Smooth muscle cell (in vitro differentiated cells): Measurements from ENCODE around the gene XXYLT1. TPM values are rescaled to one million over a fixed set of nuclear protein-coding genes. Genes with fewer than 3 reads are reported as not detected.

ENCODE experiments used
- DNase-seq: peaks from one replicate; lab custom pipeline; 2025; ENCODE audit not compliant: unreplicated experiment; lab: John Stamatoyannopoulos, UW
- H2AFZ ChIP-seq: fragments of 200-600 bp; sonication (generic); 2 replicates; pipeline ENCODE4 v1.6.0; 2016; ENCODE audit warnings: antibody characterized with exemption, low read depth, mild to moderate bottlenecking
- H3F3A ChIP-seq: fragments of 200-600 bp; sonication (generic); 2 replicates; pipeline ENCODE4 v1.6.0; 2017; ENCODE audit warnings: antibody characterized with exemption, low read depth
- H3K27ac ChIP-seq: fragments of 200-600 bp; sonication (generic); 2 replicates; pipeline ENCODE4 v1.5.1; 2016; ENCODE audit warnings: low read depth, mild to moderate bottlenecking
- H3K27me3 ChIP-seq: fragments of 200-600 bp; sonication (generic); 2 replicates; pipeline ENCODE4 v1.6.1; 2016; ENCODE audit warnings: low read depth, mild to moderate bottlenecking
- H3K36me3 ChIP-seq: fragments of 200-600 bp; sonication (generic); 2 replicates; pipeline ENCODE4 v1.5.1; 2016; ENCODE audit warnings: low read depth
- H3K4me1 ChIP-seq: fragments of 200-600 bp; sonication (generic); 2 replicates; pipeline ENCODE4 v1.5.1; 2016; ENCODE audit warnings: low read depth
- H3K4me2 ChIP-seq: fragments of 200-600 bp; sonication (generic); 2 replicates; pipeline ENCODE4 v1.6.0; 2016; ENCODE audit warnings: mild to moderate bottlenecking
- H3K4me3 ChIP-seq: fragments of 200-600 bp; sonication (generic); 2 replicates; pipeline ENCODE4 v1.5.1; 2016; ENCODE audit warnings: mild to moderate bottlenecking
- H3K79me2 ChIP-seq: fragments of 200-600 bp; sonication (generic); 2 replicates; pipeline ENCODE4 v1.6.0; 2016; ENCODE audit warnings: low read depth, mild to moderate bottlenecking
- H3K9ac ChIP-seq: fragments of 200-600 bp; sonication (generic); 2 replicates; pipeline ENCODE4 v1.6.0; 2016; ENCODE audit warnings: low read depth
- H3K9me3 ChIP-seq: fragments of 200-600 bp; sonication (generic); replicated peaks from 2 replicates; pipeline ENCODE4 v1.5.1; 2016; ENCODE audit warnings: low read depth
- H4K20me1 ChIP-seq: fragments of 200-600 bp; sonication (generic); 2 replicates; pipeline ENCODE4 v1.6.0; 2016; ENCODE audit warnings: low read depth
- CTCF ChIP-seq: fragments of 200-600 bp; sonication (generic); IDR thresholded peaks from 2 replicates; pipeline ENCODE4 v1.5.1; 2017; ENCODE audit warnings: borderline replicate concordance, mild to moderate bottlenecking, antibody characterized with exemption; ENCODE audit not compliant: insufficient read depth, poor library complexity, severe bottlenecking
- WGBS: methylation state at CpG from one replicate; pipeline ENCODE4 v1.1.7; 2016; ENCODE audit warnings: low lambda C conversion rate; 5-methylcytosine and 5-hydroxymethylcytosine counted together
- polyA plus RNA-seq: library from polyadenylated mRNA; unstranded; fragments of >200 nt; fragmentation: Nextera tagmentation; extraction: Ambion mirVana; gene quantifications from 2 replicates; pipeline ENCODE4 v1.2.1, GENCODE V29; 2016
- total RNA-seq: library from RNA; depleted of rRNA; stranded (reverse); fragments of >200 nt; gene quantifications from 2 replicates; pipeline ENCODE4 v1.2.3, GENCODE V29; 2014

Gene XXYLT1
- total and polyA plus RNA-seq, 2 experiments from 2014 or later: 22.2 to 35.4 TPM

DNA sequence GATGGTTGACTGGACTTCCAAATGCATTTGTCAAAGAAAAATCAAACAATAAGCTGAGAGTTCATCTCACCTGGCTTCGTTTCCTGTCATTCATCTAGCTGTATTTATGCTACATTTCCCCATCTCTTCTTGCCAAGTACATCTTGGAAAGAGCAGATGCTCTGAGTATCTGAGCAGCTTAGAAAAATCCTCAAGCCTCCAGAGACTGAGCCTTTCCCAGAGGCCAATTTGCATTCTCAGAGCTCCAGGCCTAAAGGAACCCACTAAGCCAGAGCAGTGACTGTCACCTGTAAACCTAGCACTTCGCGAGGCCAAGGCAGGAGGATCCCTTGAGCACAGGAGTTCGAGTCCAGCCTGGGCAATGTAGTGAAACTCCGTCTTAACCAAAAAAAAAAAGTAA is 100.5 kb downstream of the XXYLT1 start:
- Histone ChIP-seq H2AFZ (no peak overlapping the region), H3K9me3 (no peaks in the 10 kb centered on the region), H3K4me2 (no peak overlapping the region), H3K27me3 (no peaks in the 10 kb centered on the region), H3K36me3 (no peaks in the 10 kb centered on the region), H3K79me2 (no peaks in the 10 kb centered on the region), H3K4me3 (no peak overlapping the region), H4K20me1 (no peaks in the 10 kb centered on the region), H3F3A (no peaks in the 10 kb centered on the region), H3K27ac (no peak overlapping the region), H3K9ac (no peak overlapping the region), H3K4me1 (peaks cover 21% of the 10 kb centered on the region)
- TF ChIP-seq CTCF: no peak
- 97% methylated on average over 5 of the region's 5 CpGs for WGBS
- no peak for DNase-seq

DNA sequence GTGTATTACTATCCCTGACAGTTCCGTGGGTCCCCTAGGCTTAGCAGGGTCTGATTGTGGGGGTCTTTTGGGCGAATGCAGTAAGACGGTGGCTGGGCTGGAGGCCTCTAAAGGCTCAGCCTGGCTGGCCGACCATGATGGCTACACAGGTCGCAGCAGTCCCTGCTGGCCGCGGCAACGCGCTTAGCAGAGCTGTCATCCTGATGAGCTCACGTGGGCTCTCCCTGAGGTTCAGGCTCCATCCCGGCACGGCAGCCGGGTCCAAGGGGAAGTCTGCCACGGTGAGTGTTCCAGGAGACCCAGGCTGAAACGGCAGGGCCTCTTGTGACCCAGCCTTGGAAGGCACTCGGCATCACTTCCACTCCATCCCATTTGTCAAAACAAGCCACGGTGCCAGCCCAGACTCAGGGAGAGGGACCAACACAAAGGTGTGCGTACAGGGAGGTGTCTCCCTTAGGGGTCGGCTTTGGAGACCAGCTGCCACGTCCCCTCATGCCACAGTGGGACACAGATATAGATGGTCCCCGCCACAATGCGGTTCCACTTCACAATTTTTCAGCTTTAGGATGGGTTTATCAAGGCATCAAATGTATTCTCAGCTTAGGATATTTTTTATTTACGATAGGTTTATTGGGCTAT is 101.8 kb downstream of the XXYLT1 start:
- Histone ChIP-seq H3K4me2 (no peak overlapping the region), H3K36me3 (no peaks in the 10 kb centered on the region)
- no peak for DNase-seq

DNA sequence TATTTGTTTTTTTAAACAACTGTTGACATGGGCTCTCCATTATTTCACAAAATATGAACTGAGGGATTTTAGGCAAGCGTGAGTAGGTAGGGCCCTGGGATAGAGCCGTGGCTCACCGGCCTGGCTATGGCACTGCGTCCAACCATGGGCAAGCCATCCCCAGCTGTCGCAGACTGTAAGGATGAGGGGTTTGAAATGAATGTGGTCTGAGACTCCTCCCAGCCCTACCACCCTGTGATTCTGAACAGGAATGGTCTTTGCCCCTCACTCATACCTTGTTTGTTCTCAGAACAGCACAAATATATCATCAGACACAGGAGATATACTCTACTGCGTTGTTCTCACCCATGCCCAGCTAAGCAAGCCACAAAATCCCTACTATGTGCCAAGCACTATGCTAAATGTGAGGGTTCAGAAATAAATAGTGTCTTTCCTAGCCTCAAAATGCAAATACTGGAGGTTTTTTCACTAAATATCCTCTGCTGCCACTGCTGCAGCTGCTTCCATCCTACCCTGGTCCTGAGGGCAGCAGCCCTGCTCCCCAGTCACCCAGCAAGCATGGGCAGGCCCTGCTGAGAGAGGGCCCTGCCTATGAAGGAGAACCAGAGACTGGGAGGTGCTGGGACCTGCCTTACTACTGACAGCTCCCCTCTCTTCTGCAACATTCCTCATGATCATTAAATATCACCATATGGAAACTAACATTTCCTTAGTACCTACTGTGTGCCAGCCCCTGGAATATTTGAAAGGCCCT is 102.8 kb downstream of the XXYLT1 start:
- no peaks in the 10 kb centered on the region for H4K20me1 ChIP-seq
- no peaks in the 10 kb centered on the region for H3K79me2 ChIP-seq
- 96% methylated on average over 6 of the region's 6 CpGs for WGBS
- H3K27ac ChIP-seq: no peak overlapping the region
- H3K4me2 ChIP-seq: no peak overlapping the region
- H3F3A ChIP-seq: no peaks in the 10 kb centered on the region
- H3K4me3 ChIP-seq: no peak overlapping the region
- no peak for DNase-seq
- TF ChIP-seq CTCF: no peak
- no peak overlapping the region for H2AFZ ChIP-seq
- H3K27me3 ChIP-seq: no peaks in the 10 kb centered on the region
- no peaks in the 10 kb centered on the region for H3K36me3 ChIP-seq
- H3K9me3 ChIP-seq: no peaks in the 10 kb centered on the region
- H3K9ac ChIP-seq: no peak overlapping the region
- peaks cover 15% of the 10 kb centered on the region for H3K4me1 ChIP-seq

More for the DNA sequence above, 101.8 kb downstream of the XXYLT1 start:
- no peak overlapping the region for H3K9ac ChIP-seq
- H3K4me1 ChIP-seq: peaks cover 21% of the 10 kb centered on the region
- WGBS: 97% methylated on average over 23 of the region's 23 CpGs
- H3K9me3 ChIP-seq: no peaks in the 10 kb centered on the region
- TF ChIP-seq CTCF: no peak
- H4K20me1 ChIP-seq: no peaks in the 10 kb centered on the region
- no peak overlapping the region for H3K4me3 ChIP-seq
- H3K79me2 ChIP-seq: no peaks in the 10 kb centered on the region
- H2AFZ ChIP-seq: no peak overlapping the region
- H3K27ac ChIP-seq: no peak overlapping the region
- no peaks in the 10 kb centered on the region for H3F3A ChIP-seq
- no peaks in the 10 kb centered on the region for H3K27me3 ChIP-seq
